Subcutaneous adipose tissue (tissue), 4 donors: Measurements from ENCODE around the gene ITK. TPM values are rescaled to one million over a fixed set of nuclear protein-coding genes. Genes with fewer than 3 reads are reported as not detected.

Experiments
- total RNA-seq, 4 donors: library from RNA; depleted of rRNA; stranded (reverse); fragments of >200 nt; gene quantifications; one replicate each; pipeline ENCODE4 v1.1.0, GENCODE V29; 2016
- TF ChIP-seq, protein P1 (sequence below): fragments of 450-650 bp; IDR thresholded peaks from one replicate; pipeline ENCODE4 v1.5.1; 2016; ENCODE audit warnings: low read depth, mild to moderate bottlenecking, control low read depth, antibody characterized with exemption, moderate library complexity

The ITK gene
- total RNA-seq, 4 donors from 2014 or later, result 2.8 to 8.8 (median 5.3) TPM

GRCh38 chr5:157148734-157149615 is 31.7 kb upstream of the ITK start:
- TF ChIP-seq, protein P1, sequence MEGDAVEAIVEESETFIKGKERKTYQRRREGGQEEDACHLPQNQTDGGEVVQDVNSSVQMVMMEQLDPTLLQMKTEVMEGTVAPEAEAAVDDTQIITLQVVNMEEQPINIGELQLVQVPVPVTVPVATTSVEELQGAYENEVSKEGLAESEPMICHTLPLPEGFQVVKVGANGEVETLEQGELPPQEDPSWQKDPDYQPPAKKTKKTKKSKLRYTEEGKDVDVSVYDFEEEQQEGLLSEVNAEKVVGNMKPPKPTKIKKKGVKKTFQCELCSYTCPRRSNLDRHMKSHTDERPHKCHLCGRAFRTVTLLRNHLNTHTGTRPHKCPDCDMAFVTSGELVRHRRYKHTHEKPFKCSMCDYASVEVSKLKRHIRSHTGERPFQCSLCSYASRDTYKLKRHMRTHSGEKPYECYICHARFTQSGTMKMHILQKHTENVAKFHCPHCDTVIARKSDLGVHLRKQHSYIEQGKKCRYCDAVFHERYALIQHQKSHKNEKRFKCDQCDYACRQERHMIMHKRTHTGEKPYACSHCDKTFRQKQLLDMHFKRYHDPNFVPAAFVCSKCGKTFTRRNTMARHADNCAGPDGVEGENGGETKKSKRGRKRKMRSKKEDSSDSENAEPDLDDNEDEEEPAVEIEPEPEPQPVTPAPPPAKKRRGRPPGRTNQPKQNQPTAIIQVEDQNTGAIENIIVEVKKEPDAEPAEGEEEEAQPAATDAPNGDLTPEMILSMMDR, result no peak

GRCh38 chr5:157150995-157151394 is 29.6 kb upstream of the ITK start:
- TF ChIP-seq, protein P1, result no peak

DNA sequence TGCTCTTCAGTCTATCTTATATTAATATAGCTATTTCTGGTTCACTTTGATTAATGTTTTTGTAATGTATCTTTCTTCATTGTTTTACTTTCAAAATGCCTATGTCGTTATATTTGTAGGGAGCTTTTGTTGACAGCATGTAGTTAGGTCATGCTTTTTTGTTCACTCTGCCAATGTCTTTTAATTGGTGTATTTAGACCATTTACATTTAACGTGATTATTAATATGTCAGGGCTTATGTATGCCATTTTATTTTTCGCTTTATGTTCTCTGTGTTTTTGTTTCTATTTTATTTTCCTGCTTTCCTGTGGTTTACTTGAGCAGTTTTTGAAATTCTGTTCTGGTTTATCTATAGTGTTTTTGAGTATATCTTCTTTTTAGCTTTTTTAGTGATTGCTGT is 25.3 kb upstream of the ITK start:
- TF ChIP-seq, protein P1, result no peak

GRCh38 chr5:157157293-157157891 is 23.2 kb upstream of the ITK start:
- TF ChIP-seq, protein P1, result no peak

DNA sequence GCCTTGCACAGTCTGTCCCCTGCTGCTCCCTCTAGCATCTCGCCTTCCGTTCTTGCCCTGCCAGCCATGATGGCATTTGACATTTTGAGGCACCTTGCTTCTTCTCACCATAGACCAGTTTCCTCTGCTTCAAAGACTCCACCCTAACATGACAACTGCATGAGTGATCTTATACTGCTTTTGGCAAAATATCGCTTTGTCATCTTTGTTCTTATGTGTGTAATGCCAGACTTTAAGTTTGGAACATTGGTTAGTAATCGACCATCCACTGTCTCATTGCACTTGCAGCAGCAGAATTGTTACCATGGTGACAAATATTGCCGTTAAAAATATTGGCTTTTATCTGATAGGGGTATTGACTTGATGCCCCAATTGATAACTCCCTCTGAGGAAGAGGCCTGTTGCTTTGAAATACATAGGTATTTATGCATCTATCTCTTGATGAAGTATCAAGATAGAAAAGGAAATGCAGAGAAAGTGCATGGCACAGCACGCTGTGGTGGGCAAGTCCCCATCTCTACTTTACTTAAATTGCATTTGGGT is 21.4 kb upstream of the ITK start:
- TF ChIP-seq, protein P1, result no peak

DNA sequence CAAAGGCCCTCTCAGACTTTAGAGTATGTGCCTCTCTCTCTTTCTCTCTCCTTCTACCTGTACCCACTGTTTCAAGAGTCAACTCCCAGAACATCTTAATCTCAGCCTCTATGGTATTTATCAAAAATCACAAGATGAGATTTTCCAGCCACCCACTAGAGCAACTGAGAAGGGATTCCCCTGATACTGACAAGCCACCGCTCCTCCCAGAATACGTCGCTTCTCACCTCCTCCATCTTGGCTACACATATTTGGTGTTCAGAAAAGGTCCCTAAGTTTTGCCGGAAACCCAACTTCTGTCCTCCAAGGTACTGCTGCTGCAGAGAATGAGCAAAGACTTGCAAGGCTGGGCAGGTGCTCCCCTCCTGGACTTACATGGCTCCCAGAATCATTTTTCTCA is 20.6 kb upstream of the ITK start:
- TF ChIP-seq, protein P1, result no peak

GRCh38 chr5:157161996-157162395 is 18.6 kb upstream of the ITK start:
- TF ChIP-seq, protein P1, result no peak
